Anterior cingulate cortex (tissue), 58 donors: Measurements from ENCODE around the gene CNMD.
"Not testable (repeated sequence)": the region's sequence is repeated elsewhere in the genome, so short reads cannot be mapped to it uniquely, and the experiment has no call there.

Experiments
- DNase-seq, 58 donors: peaks; one replicate each; lab custom pipeline; 2025; lab: John Stamatoyannopoulos, UW

CNMD gene

GRCh38 chr13:52746141-52746540 lies 6.5 kb upstream of the CNMD start:
- DNase-seq, result no peak

DNA sequence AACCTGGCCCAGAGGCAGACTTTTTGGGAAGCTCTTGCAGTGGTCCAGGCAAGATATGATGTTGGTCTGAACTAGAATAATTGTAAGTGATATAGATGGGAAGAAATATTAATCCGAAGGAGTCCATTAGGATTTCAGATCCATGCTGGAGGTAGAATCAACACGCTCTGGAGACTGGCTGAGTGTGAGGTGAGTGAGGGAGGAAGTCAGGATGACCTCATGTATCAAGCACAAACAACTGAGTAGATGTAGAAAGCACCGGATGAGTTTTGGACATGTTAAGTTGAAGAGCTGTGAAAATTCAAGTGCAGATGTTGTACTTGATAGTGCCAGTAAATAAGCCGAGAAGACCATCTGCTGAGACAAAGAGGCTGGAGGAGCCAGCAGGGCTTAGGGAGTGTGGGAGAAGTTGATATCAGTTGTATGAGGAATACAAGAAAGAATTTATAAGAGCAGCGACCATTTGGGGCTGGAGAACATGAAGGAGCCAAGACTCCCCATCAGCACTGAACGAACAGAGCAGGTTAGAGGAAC lies 5.3 kb upstream of the CNMD start:
- DNase-seq, result no peak

DNA sequence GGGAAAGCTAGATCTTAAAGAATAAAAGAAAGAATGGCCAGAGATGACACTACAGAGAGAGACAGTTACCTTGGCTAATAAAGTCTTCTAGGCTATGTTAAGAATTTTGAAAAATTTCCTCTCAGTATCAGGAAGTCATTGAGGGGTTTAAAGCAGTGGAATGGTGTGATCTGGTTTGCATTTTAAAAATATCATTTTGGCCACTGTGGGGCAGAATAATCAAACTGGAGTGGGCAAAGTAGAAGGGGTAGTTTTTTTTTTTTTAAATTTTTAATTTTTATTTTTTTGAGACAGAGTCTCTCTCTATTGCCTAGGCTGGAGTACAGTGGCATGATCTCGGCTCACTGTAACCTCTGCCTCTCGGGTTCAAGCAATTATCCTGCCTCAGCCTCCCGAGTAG lies 4.4 kb upstream of the CNMD start:
- no peak for DNase-seq

DNA sequence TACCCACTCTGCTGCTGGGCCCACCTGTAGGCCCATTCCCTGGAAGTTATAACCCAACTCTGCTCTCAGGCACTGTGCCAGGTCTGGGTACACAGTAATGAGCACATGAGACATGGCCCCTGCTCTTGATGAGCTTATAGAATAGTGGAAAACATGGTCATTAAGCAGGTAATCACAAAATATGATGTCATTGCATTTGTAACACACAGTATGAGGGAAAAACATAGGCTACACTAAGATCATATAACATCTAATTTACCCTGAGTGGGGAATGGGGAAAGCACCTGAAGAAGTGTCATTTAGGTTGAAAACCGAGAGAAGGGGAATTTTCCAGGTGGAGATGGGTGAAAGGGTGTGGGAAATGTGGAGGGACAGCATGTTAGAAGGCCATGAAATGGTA lies 3.9 kb upstream of the CNMD start:
- DNase-seq, result no peak

DNA sequence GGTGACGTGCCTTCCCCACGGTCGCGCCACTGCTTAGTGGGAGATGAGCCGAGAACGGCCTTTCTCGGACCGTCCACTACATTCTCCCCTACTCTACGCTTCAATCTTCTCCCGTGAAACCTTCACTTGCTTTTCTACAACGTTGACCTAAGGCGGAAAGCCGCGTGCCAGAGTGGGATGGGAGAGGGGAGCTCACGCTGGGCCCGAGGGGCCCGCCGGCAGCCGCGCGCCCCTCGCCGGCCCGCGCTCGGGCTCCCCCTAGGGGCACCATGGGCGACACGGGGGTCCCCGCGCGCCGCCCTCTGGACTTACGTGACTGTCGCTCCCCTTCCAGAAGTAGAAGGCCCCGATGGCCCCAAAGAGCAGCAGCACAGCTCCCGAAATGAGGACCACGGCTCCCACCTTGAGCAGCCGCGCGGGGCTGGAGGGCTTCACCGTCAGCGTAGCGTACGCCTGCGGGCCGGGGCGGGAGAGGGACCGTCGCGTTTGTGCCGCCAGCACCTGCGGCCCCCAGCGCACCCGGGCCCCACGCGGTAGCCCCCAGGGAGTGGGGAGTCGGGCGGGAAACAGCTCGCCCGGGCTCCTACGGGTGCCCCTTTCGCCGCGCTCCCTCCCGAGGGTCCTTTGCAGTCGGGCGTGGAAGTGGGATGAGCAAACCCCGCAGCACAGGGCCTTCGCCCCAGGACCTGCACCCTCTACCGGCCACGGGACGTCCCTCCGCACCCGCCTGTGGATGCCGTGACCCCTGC lies 727 bp downstream of the CNMD start:
- peak in 30 of 58 donors; percentile 6 to 52 (median 24) for DNase-seq

GRCh38 chr13:52737965-52738364 lies 1.7 kb downstream of the CNMD start:
- peak in 1 of 58 donors; percentile 27 for DNase-seq

- no peak for DNase-seq
Observed at GRCh38 chr13:52737451-52737850, 2.2 kb downstream of the CNMD start.

- no peak for DNase-seq
Observed at GRCh38 chr13:52736891-52737290, 2.7 kb downstream of the CNMD start.

- no peak for DNase-seq
Observed at GRCh38 chr13:52734075-52734623, 5.5 kb downstream of the CNMD start.

GRCh38 chr13:52726258-52726657 lies 13.4 kb downstream of the CNMD start:
- DNase-seq, result no peak

DNA sequence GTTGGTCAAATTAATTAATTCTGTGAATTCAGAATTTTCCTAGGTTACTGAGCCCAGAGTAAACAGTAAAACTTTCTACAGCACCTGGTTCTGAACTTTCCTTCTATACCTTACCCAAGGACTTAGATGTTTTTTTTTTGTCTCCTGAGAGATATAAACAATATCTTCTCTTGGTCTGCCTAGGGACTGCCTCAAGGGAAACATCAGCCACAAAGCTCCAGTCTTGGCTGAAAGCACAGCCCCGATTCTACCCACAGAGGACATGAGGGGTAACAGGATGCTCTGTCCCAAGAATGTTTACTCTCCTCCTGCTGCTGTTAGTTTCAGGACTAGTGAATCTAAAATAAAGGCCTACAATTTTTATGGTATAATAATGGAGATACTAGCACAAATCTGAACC lies 14.3 kb downstream of the CNMD start:
- DNase-seq, result no peak

DNA sequence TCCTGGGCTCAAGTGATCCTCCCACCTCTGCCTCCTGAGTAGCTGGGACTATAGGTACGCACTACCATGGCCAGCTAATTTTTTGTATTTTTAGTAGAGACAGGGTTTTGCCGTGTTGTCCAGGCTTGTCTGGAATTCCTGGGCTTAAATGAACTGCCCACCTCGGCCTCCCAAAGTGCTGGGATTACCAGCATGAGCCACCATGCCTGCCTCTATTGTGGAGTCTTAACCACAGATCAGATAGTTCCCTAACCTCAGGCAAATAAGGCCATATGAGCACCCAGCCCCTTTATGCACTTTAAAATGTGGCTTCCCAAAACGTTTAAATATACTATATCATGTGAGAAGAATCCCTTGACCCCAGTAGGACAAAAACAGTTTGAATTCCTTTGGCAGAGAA lies 16.4 kb downstream of the CNMD start:
- no peak for DNase-seq

DNA sequence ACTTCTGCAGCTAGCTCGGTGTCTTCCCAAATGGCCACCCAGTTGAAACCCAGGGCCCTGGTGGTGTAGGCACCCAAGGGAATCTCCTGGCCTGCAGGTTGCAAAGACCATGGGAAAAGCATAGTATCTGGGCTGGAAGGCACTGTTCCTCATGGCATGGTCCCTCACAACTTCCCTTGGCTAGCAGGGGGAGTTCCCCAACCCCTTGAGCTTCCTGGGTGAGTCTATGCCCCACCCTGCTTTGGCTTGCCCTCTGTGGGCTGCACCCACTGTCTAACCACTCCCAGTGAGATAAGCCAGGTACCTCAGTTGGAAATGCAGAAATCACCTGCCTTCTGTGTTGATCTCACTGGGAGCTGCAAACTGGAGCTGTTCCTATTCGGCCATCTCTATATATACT lies 18.3 kb downstream of the CNMD start:
- not testable (repeated sequence) for DNase-seq

- not testable (repeated sequence) for DNase-seq
Observed at GRCh38 chr13:52720904-52721303, 18.7 kb downstream of the CNMD start.

DNA sequence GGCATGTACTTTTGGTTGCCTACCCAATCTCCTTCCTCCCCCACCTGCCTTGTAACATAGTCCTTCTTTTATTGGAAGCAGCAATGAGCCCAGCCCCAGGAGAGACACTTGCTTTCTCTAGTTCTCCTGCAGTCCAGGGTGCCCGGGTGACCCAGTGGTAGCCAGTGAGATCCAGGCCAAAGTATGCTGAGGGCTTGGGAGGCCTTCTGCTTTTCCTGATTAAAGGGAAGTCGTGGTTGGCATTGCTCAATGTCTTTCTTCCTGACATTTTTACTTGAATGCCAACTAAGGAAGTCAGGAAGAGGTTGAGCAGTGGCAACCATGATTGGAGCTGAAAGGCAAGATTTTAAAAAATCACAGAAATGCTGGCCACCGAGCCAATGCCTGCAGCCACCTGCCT lies 25.7 kb downstream of the CNMD start:
- peak in 16 of 58 donors; percentile 1 to 23 (median 7) for DNase-seq

DNA sequence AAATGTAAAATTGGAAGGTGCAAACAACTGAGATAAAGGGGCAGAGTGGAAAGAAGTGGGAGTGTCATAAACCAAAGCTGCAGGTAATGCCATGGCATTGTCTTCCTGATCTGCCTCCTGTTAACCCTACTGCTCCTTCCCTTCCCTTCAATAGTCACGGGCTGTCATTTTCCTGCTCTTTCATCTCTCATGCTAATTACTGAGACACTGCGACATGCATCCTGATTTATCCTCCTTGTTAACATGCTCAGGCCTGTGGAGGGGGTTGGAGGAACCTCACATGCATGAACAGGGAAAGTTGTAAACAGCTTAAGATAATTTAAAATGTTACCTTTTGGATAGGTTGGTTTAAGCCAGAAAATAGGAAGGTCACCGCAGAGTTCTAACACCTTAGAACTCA lies 27.2 kb downstream of the CNMD start:
- no peak for DNase-seq

DNA sequence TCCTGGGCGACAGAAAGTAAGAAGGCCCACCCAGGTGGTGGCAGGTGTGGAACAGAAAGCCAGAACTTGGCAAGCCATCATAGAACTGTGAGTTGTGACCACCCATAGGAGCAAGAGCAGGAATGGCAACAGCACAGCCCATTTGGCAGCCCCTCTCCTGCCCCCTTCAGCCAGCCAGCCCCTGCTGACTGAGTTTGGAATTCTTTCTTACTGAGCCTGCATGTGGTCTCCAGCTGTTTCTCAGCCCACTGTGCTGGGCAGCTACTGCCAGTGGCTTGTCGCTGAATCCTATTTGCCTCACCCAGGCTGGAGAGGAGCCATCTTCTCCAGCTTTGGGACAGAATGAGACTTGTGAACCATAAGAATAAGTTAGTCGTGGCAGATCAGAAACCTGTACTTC lies 28.3 kb downstream of the CNMD start:
- no peak for DNase-seq

- DNase-seq, result not testable (repeated sequence)
Observed at GRCh38 chr13:52708266-52708665, 31.4 kb downstream of the CNMD start.

GRCh38 chr13:52707375-52707774 lies 32.2 kb downstream of the CNMD start:
- no peak for DNase-seq

GRCh38 chr13:52706081-52706480 lies 33.5 kb downstream of the CNMD start:
- no peak for DNase-seq

DNA sequence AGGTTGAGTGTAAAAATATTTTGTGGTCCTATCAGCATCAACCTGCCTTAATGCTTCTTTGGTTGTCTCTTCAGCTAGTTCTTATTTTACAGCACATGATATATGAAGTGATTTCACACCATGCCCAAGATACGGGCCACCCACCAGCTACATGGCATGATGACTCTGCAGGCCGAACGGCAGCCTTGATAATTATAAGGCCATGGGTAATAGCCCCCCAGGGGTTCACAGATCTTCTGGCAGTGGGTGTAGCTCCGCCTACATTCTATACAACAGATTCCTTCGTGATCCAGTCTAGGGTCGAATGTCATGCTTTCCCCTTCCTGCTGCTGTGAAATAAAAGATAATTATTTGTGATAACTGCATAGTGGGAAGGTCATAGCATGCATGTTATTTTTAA lies 36.1 kb downstream of the CNMD start:
- no peak for DNase-seq
